ENCODE measurements around the gene MRPS24. TPM values are rescaled to one million over a fixed set of nuclear protein-coding genes. Genes with fewer than 3 reads are reported as not detected.

MRPS24 gene
- total RNA-seq, 4 donors from 2014 or later, result 62.0 to 94.4 (median 75.4) TPM

- TF ChIP-seq CTCF (IDR thresholded peaks at IDR 0.05; ENCODE audit: low read depth), result no peak
These were observed 6.9 kb upstream of the MRPS24 start for GRCh38 chr7:43876241-43876640.

DNA sequence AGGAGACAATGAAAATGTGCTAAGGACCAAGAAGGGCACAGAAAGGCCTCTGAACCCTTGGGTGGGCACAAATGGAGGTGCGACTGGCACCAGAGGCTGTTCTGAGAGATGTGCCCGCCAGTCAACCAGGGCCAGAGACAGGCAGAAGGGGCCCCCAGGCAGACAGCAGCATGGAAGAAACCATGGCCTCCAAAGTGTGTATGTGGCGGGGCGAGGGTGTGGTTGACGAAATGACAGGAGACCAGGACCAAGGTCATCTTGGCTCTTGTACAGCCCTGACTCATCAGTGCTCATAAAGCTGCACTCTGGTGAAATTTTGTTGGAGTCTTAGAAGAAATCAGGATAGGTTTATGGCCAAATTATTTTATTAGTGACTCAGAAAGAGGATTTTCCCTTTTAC is 4.0 kb upstream of the MRPS24 start:
- no peak for TF ChIP-seq CTCF (IDR thresholded peaks at IDR 0.05; ENCODE audit: low read depth)

- no peak for TF ChIP-seq CTCF (IDR thresholded peaks at IDR 0.05; ENCODE audit: low read depth)
These were observed 3.2 kb upstream of the MRPS24 start for GRCh38 chr7:43872406-43873110.

- TF ChIP-seq CTCF (IDR thresholded peaks at IDR 0.05; ENCODE audit: low read depth), result no peak
These were observed 1.7 kb upstream of the MRPS24 start for GRCh38 chr7:43871064-43871463.

DNA sequence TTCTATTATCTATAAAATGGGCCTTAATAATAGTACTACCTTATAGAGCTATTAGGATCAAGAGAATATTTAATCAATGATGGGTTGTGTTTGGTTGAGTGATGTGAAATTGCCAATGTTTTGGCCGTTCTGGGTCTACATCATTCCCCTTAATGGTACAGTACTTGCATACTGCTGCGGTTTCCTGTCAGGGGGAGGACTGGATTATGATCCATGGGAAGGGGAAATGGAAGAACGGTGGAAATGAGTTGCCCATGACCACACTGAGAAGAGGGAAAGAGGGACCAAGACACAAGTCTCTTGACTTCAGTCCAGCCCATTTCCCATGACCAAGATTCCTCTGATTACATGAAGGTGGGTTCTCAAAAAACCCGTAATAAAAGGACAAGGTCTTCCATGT is 999 bp upstream of the MRPS24 start:
- no peak for TF ChIP-seq CTCF (IDR thresholded peaks at IDR 0.05; ENCODE audit: low read depth)

DNA sequence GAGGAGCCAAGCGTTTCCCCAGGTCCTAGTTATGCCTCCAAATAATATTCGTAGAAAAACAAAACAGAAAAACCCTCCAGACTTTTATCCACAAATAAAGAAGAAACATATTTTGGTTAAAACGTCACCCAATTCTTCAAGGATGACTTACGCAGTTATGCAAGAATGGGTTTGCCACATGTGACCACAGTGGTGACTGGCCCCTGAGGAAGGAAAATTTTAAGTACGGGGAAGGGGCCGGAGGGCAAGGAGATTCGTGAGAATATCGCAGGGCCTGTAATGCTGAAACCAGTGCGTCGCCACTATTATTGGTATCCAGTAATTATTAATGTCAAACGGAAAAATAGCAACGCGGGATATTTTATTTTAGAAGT is 537 bp upstream of the MRPS24 start:
- no peak for TF ChIP-seq CTCF (IDR thresholded peaks at IDR 0.05; ENCODE audit: low read depth)

GRCh38 chr7:43868681-43869005 is 674 bp downstream of the MRPS24 start:
- no peak for TF ChIP-seq CTCF (IDR thresholded peaks at IDR 0.05; ENCODE audit: low read depth)
